Right cardiac atrium (tissue), 5 donors: ENCODE data around the gene SFN. TPM values are rescaled to one million over a fixed set of nuclear protein-coding genes. Genes with fewer than 3 reads are reported as not detected.
A peak's percentile ranks its signal among the peaks of the same experiment; 100 is the strongest.

Experiments
- ATAC-seq, 2 donors: fragments of 200-7000 bp; cut with Tn5 transposase; one replicate each; pipeline versions ENCODE4 v1.8.0 to v1.9.1; 2020; ENCODE audit warnings: moderate library complexity in 2 of 2, mild to moderate bottlenecking in 1 of 2
- DNase-seq, 3 donors: peaks; one replicate each; pipeline ENCODE4 v3.0.0-alpha.2; 2020
- H3K27ac ChIP-seq: one replicate; pipeline ENCODE4 v1.5.1; 2013; ENCODE audit warnings: mild to moderate bottlenecking, low read length, control low read depth, moderate library complexity
- H3K27me3 ChIP-seq: one replicate; pipeline ENCODE4 v1.6.1; 2013; ENCODE audit not compliant: control insufficient read depth, insufficient read depth
- H3K4me1 ChIP-seq: one replicate; pipeline ENCODE4 v1.6.1; 2013; ENCODE audit warnings: low read length; ENCODE audit not compliant: control insufficient read depth, insufficient read depth
- H3K4me3 ChIP-seq: one replicate; pipeline ENCODE4 v1.5.1; 2013; ENCODE audit warnings: low read length, control low read depth
- H3K9me3 ChIP-seq: one replicate; pipeline ENCODE4 v1.6.1; 2013; ENCODE audit warnings: low read length; ENCODE audit not compliant: control insufficient read depth
- WGBS: extraction: QIAGEN DNeasy Blood & Tissue Kit; methylation state at CpG from one replicate; pipeline ENCODE4 v1.1.7; 2013; 5-methylcytosine and 5-hydroxymethylcytosine counted together
- intact Hi-C, 4 donors: fragments of 100-400 bp; cut with DNase I; formaldehyde crosslinking; loops; one replicate each; pipeline versions ENCODE4 v1.11.0 to v1.14.0; 2022 to 2023
- polyA plus RNA-seq: library from polyadenylated mRNA; stranded (reverse); fragments of 200-250 nt; gene quantifications from one replicate; pipeline ENCODE4 v1.2.3, GENCODE V29; 2013
- total RNA-seq, 4 donors: library from RNA; stranded (reverse); fragmentation: NEBNext Ultra II Directional; extraction: Animal tissue kit (Norgen Biotek cat#: 25700); gene quantifications; one replicate each; pipeline ENCODE4 v1.2.1, GENCODE V29; 2021
- donor health status: healthy with polysubstance abuse.
- donor health status: DM: no; HTN: yes; CAD: no.
- donor health status: DM: no; HTN: no; CAD: no.
- donor health status: DM: no; HTN: yes; CAD: no; lungs with severe emphysema.
- donor health status: DM: yes; HTN: yes; CAD: no.

SFN gene
- total and polyA plus RNA-seq, 5 donors, result 0.20 to 0.24 (median 0.23) TPM; not detected in 2

DNA sequence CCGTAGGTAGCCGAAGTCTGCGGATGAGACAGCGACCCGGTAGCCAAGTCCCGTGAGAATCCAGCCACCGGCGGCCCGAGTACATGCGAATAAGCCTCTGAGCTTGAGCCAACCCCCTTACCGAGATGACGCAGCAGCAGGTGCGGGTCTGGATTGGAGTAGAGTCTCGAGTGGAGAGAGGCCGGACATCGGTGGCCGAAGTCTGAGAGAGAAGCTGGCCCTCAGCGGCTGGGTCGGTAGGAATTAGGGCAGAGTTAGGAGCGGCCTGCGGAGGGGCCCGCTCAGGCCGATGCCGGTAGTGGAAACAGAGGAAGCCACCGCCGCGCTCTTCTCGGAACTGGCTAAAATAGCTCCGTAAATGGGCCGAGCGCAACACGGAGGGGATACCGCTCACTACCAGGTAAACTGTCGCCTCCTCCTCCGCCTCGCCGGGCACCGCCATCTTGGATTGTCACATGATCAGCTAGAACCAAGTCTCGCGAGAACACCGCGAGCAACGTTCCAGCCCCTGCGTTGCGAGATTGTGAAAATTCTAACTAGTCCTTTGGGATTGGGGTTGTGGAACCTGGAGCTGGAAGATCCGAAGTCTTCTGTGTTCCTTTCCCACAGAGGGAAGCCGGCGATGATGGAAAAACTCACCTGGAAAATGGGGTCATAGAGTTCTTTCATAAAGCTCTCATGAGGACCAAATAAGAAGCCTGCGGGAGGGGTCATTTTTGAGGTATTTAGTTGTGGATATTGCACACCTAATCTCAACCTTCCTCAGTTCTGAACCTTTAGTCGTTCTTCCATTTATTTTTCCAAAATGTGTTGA is 37.3 kb downstream of the SFN start, which contains the start of gene GPATCH3:
Gene GPATCH3, minus strand, starts transcription at position 467 of the 814 bp plus-strand sequence. Its CDS starts 25 bp downstream, at position 442.
- peak; percentile 94 to 98 (median 96) for DNase-seq
- peak; percentile 91 to 93 for ATAC-seq
- no peaks in the 10 kb centered on the region for H3K9me3 ChIP-seq
- intact Hi-C loops, result no loop called here
- H3K4me3 ChIP-seq, result peak within 1 kb of the TSS; percentile 97
- H3K27me3 ChIP-seq, result no peaks in the 10 kb centered on the region
- H3K4me1 ChIP-seq, result peaks cover 2% of the 10 kb centered on the region
- under 1% methylated on average over 50 of the region's 50 CpGs for WGBS
- peak within 1 kb of the TSS; percentile 87 for H3K27ac ChIP-seq

DNA sequence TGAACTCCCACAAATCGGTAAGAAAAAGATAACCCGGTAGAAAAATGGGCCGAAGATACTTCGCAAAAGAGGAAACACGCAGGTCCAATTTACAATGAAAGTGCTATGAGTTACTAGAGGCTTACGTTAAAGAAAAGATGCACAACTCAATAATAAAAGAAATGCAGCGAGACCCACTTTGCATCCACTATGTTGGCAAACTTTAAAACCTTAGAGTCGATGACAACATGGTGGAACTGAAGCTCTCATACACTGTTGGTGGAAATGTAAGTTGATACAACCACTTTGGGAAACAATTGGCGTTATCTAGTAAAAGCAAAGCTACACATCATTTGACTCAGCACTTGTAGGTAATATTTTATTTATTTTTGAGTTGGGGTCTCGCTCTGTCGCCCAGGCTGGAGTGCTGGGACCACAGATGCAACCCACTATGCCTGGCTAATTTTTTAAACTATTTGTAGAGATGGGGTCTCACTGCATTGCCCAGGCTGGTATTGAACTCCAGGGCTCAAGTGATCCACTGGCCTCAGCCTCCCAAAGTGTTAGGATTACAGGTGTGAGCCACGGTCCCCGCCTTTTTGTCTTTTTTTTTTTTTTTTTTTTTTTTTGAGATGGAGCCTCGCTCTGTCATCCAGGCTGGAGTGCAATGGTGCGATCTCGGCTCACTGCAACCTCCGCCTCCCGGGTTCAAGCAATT is 38.0 kb downstream of the SFN start:
- WGBS, result 65% methylated on average over 18 of the region's 18 CpGs
- peak overlapping the region; percentile 87 for H3K27ac ChIP-seq
- DNase-seq (no peak), ATAC-seq (no peak)
- no peaks in the 10 kb centered on the region for H3K27me3 ChIP-seq
- H3K9me3 ChIP-seq, result no peaks in the 10 kb centered on the region
- peaks cover 2% of the 10 kb centered on the region for H3K4me1 ChIP-seq
- H3K4me3 ChIP-seq, result peak overlapping the region; percentile 97
- intact Hi-C loops, result no loop called here

DNA sequence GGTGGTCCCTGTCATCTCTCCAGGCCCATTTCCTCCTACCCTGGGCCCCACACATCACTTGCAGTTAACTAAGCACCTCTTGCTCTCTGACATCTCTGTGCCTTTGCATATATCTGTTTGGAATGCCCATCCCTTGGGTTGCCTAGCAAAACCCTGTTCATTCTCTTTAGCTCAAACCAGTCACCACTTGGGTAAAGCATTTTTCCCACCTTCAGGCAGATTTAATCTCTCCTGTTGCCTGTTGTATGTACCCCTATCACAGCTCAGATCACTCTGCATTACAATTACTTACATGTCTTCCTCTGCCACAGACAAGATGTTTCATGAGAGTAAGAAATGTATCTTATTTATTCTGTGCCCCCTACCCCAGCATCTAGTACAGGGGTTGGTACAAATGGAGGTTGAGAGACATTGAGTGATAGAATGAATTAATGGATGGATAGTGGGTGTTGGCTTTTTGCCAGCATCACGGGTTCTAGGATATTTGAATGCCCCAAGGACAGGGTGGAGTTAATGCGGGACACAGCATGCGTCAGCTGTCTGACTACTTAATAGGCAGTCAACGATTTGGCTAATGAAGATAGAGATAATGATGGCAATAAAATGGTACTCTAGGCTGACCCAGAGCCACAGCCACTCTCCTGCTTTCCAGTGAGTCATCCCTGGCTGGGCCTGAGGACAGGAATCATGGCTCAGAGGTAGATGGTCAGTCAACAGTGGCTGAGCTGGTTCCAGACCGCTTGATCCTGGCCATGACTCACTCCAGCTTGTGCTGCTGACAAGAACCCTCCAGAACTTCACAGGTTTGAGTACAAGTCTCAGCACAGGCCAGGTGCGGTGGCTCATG is 44.3 kb downstream of the SFN start:
- DNase-seq (no peak), ATAC-seq (no peak)
- H3K4me1 ChIP-seq, result no peaks in the 10 kb centered on the region
- H3K27me3 ChIP-seq, result no peaks in the 10 kb centered on the region
- WGBS, result 65% methylated on average over 6 of the region's 6 CpGs
- no peaks in the 10 kb centered on the region for H3K9me3 ChIP-seq
- no peak overlapping the region for H3K27ac ChIP-seq
- H3K4me3 ChIP-seq, result no peak overlapping the region
- intact Hi-C loops, result no loop called here

DNA sequence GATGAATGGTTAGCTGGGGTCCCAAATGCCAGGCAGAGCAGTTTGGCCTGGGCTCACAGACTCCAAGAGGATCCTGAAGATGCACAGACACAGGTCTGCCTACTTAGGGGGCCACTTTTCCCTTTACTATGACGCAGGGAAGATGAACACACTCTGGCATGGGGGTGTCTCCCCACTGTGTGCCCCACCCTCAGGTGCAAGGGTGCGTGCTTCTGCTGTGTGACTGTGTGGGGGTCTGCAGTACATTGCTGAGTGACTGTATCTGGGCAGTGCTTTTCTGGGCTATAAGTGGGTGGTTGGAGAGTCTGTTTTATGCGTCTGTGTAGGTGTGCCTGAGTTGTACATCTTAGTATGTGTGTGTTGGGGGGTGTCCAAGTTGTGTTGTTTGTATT is 47.0 kb downstream of the SFN start:
- no peak for ATAC-seq
- no peak overlapping the region for H3K27ac ChIP-seq
- no peaks in the 10 kb centered on the region for H3K9me3 ChIP-seq
- WGBS, result 57% methylated on average over 3 of the region's 3 CpGs
- no peaks in the 10 kb centered on the region for H3K27me3 ChIP-seq
- H3K4me1 ChIP-seq, result no peaks in the 10 kb centered on the region
- DNase-seq, result no peak
- intact Hi-C loops, result no loop called here
- H3K4me3 ChIP-seq, result no peak overlapping the region

DNA sequence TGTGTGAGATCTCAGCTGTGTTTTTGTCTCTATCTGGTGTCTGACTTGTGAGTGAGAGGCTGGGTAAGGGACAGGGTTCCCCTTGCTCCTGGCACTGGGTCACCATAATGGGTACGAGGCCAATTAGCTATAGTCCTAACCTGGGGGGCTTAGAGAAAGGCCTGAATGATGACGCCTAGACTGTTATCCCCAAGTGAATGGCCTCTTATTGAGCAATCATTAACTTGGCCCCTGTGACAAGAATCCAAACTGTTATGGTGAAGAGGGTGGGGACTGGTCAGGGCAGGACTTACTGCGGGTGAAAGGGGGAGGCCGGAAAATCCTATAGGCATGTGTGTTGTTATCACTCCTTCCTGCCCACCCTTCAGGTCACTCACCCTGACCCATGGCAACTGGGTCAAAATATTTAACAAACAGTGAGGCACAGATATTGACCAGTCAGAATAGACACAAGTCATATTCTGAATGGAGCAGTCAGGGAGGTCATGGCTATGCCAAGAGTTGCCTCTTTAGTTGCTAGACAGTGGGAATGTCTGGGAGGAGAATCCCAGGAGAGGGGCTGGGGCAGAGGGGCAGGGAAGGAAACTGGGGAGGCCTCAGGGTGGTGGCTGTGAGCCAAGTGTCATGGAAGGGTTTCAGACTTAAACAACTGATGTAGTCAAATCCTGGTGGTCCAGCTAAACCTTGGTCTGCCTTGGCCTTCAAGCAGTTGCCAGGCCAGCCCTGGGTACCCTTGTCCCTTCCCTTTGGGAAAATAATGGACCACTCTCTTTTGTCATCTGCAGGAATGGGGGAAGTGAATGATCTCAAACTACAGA is 47.6 kb downstream of the SFN start:
- no peak overlapping the region for H3K4me3 ChIP-seq
- no peak for DNase-seq
- no peak overlapping the region for H3K27ac ChIP-seq
- no peaks in the 10 kb centered on the region for H3K9me3 ChIP-seq
- ATAC-seq, result no peak
- 64% methylated on average over 4 of the region's 4 CpGs for WGBS
- no peaks in the 10 kb centered on the region for H3K4me1 ChIP-seq
- intact Hi-C loops, result no loop called here
- no peaks in the 10 kb centered on the region for H3K27me3 ChIP-seq

DNA sequence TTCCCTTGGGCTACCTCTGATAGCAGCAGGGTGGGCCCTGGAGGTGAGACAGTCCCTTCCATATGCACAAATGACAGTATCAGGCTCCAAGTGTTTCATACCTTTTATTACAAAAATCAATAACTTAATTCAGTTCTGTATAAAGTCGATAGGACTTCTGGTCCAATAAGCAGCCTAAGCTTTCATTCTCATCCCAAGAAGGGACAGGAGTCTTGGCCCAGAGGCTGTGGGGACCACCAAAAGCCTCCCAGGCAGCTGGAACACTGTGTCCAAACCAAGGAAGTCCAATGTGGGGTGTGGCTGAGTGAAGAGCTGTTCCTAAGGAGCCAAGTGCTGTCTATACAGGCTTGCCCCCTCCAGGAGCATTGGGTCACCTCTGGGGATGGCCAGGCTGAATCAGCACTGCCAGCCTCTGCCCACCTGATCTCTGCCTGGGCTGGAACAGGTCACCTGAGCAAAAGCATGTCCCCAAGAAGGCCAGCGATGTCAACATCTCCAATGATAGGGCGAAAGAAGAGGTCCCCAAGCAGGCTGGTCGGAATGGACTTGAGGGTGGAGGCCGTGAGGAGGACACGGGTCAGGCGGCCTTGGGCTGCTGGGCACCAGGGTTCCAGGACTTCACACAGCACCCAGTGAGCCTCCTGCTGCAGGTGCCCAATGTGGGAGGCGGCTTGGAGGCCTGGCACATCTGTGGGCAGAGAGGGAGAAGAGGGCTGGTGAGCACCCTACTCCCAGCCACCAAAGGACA is 48.6 kb downstream of the SFN start:
- intact Hi-C loops, result no loop called here
- no peak overlapping the region for H3K4me3 ChIP-seq
- no peak overlapping the region for H3K27ac ChIP-seq
- DNase-seq (no peak), ATAC-seq (no peak)
- 87% methylated on average over 8 of the region's 8 CpGs for WGBS
- H3K4me1 ChIP-seq, result no peaks in the 10 kb centered on the region
- no peaks in the 10 kb centered on the region for H3K27me3 ChIP-seq
- H3K9me3 ChIP-seq, result no peaks in the 10 kb centered on the region

DNA sequence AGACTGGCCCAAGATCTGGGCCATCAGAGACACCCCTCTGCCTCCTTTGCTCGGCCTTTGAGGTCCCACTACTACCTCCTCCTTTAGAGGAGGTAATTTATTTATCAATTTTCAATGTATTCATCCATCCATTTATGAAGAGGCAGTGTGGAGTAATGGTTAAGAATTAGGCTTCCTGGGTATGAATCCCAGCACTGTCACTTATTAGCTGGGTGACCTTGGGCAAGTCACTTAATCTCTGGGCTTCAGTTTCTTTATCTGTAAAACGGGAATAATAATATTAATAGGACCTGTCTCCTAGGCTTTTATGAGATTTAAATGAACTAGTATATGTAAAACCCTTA is 49.2 kb downstream of the SFN start:
- ATAC-seq (no peak), DNase-seq (no peak)
- Histone ChIP-seq H3K27me3 (no peaks in the 10 kb centered on the region), H3K27ac (no peak overlapping the region), H3K4me3 (peak overlapping the region; percentile 37), H3K4me1 (no peaks in the 10 kb centered on the region), H3K9me3 (no peaks in the 10 kb centered on the region)
- intact Hi-C loops, result no loop called here
- 39% methylated on average over 2 of the region's 2 CpGs for WGBS

DNA sequence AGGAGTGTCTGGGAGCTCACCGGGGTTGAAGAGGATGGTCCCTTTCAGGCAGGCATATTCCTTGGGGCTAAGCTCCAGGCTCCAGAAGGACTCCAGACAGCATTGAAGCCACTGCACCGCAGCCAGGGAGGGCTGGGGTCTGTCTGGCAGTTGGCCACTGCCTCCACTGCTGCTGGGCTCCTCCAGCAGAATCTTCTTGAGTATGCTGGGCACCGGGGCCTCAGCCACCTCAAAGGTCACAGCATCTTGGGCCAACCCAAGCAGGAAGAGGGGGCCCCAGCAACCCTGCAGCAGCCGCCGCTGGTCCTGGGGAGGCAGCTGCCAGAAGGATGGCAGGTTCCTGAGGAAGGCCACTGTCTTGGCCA is 50.4 kb downstream of the SFN start:
- no peaks in the 10 kb centered on the region for H3K27me3 ChIP-seq
- H3K4me1 ChIP-seq, result no peaks in the 10 kb centered on the region
- peak overlapping the region; percentile 95 for H3K27ac ChIP-seq
- intact Hi-C loops, result no loop called here
- H3K9me3 ChIP-seq, result no peaks in the 10 kb centered on the region
- peak overlapping the region; percentile 50 for H3K4me3 ChIP-seq
- DNase-seq, result peak in 1 of 3 donors; percentile 56
- no peak for ATAC-seq
- WGBS, result 68% methylated on average over 5 of the region's 5 CpGs
